Fibroblast of the conjunctiva (primary cell): Measurements from ENCODE around the gene CPA1.

Experiments
- DNase-seq: peaks from one replicate; pipeline ENCODE4 v3.0.0-alpha.2; 2010; ENCODE audit warnings: low read depth

The CPA1 gene

DNA sequence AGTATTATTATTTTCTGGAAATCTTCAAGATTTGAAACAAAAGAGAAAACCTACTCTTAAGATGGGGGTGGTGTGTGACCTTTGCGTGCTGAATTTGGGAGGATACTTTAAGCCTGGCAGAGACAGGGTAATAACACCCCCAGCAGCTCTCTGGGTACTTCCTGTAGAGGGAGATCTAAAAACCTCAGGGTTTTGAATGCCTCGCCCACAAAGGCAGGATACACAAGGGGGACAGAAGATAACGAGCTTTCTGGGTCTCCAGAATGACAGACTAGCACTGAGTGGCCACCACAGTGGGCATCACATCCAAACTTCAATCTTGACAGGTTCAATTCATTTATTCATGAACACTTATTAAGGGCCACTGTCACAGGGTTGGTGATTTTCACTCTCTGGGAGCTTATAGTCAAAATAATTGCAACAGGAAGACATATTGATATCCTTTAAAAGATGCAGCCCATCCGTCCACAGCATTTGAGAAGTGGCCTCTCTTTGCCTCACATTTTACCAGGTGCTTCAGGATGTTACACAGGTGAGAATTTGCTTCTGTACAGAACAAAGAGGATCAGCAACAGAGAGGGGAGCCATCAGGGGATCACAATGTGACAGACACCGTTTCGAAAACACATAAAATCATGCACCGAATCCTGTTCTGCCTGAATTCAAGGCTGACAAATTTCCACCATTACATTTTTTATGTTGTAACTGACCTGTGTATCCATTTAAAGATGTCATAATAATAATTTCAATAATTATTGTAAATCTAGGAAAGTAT, 14.3 kb downstream of the CPA1 start:
- no peak for DNase-seq

GRCh38 chr7:130395421-130395820, 15.1 kb downstream of the CPA1 start:
- no peak for DNase-seq

DNA sequence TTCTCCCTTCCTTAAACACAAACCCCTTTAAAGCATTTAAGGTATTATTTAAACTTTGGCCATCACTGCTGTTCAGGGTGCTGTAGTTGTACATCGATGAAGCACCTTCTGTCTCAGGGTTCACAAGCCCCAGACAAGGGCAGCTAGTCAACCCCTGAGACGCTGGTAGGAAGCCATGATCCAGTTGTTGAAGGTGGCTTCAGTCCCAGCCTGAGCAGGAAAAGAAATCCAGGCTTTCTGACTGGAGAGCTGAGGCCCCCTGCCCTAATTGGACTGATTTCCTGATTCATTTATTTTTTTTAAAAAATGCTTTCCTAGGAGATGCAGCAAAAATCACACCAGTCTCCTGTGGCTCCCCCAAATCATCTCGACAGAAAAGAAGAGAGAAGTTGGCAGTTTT, 15.8 kb downstream of the CPA1 start:
- no peak for DNase-seq

DNA sequence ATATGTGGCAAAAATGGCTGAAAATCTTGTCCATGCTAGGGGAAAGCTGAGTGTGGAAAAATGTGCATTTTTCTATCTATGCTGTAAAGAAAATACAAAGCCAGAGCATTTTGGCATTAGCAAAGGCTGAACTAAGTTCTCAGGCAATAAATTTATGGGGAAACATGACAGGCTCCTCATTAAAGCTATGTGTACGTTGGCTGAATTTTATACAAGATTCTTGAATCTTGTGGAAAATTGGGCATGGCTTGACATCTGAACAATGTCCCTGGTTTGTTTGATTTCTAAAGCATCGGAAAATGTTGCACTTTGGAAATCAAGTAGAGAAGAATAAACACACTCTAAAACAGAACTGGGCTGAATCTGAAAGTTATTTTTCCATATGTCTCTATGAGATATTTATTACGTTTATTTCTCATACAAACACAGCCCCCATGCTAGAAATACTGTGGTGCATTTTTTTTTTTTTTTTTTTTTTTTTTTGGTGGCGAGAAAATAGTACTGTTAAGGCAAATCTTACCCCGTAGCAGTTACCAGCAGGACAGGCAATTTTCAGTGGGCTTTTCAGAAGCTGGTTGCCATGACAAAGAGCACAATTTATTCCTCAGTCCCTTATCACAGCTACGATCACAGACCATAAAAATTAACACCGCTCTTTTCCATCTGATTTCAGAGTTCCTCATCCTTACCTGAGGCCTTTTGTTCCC, 16.9 kb downstream of the CPA1 start:
- DNase-seq = no peak

DNA sequence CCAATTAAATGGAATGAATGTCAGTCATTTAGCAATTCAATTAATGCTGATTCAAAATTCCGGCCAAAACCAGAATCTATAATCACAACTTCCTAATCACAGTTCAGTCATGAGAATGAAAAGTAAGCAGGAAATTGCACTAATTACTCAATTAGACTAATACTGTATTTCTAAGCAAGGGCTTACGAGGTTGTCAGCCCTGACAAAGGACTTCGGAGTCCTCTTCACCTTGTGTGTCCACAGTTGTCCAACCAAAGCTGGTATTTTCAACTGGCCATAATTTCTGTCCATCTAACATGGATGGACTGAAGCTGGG, 17.4 kb downstream of the CPA1 start:
- no peak for DNase-seq

GRCh38 chr7:130398526-130399090, 18.3 kb downstream of the CPA1 start:
- DNase-seq = no peak

DNA sequence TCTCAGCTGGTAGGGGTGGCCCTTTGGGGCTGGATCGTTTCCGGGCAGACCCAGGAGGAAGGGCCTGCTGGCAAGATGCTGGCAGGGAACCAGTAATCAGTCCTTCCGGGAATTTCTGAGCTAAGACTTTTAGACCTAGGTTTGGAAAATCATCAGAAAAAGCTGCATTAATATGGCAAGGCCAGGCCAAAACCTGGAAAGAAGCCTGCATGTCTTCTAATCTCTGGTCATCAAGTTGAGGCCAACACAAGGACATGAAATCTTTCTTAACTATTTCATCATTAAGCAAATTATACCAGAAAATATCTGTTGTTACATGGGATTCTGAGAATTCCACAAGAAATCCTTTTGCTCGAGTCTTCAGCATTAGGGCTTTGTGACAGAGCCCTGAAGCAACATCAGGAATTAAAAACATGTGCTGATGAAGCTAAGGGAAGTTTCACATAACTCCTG, 19.9 kb downstream of the CPA1 start:
- DNase-seq = peak; percentile 92

DNA sequence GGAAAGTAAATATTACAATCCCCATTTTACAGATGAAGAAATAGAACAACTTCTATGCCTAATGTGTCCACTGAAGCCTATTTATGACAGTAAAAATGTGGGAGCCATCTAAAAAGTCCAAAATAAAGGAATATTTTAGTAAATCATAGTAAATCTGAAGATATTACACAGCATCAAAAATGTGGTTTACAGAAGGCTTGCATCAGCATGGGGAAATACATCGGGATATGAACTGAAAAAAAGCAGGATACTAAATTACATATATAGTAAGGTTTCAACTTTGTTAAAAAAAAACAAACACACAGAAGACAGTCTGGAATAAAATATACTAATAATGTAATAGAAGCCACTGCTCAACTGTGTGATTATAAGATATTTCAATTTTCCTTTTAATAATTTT, 20.8 kb downstream of the CPA1 start:
- no peak for DNase-seq

GRCh38 chr7:130401578-130401977, 21.3 kb downstream of the CPA1 start:
- peak; percentile 47 for DNase-seq

DNA sequence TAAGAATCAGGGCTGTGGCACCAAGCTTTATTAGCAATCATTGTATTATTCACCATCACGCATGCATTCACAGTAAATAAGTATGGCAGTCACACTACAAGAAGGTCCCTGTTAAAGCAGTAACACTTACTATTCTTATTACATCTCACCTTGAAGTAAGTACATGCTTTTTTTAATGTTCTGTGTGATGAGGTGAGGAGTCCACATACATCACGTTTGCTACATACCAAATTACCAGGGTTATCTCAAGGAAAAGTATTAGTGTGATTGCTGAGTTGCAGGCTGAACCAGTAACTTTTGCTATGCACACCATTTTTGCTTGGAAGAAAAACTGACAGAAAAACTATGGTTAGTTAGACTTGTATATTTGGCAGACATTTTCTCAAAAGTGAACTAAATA, 24.7 kb downstream of the CPA1 start:
- DNase-seq = no peak

GRCh38 chr7:130409067-130409711, 28.9 kb downstream of the CPA1 start:
- DNase-seq = no peak

DNA sequence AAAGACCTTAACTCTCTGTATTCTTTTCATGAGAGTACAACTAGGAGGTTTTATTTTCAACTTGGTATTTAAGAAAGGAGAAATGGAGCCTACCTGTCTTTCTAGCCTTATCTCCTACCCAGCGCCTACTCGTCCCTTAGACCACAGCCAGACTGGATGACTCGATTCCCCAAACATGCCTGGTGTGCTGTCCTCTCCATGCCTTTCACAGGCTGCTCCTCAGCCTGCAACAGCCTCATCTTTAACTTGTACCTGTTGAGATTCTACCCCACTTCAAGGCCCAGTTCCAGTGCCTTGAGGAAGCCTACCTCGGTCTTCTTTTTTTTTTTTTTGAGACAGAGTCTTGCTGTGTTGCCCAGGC, 29.4 kb downstream of the CPA1 start:
- no peak for DNase-seq

GRCh38 chr7:130410868-130411541, 30.7 kb downstream of the CPA1 start:
- DNase-seq = no peak

GRCh38 chr7:130413201-130413600, 32.9 kb downstream of the CPA1 start:
- no peak for DNase-seq

DNA sequence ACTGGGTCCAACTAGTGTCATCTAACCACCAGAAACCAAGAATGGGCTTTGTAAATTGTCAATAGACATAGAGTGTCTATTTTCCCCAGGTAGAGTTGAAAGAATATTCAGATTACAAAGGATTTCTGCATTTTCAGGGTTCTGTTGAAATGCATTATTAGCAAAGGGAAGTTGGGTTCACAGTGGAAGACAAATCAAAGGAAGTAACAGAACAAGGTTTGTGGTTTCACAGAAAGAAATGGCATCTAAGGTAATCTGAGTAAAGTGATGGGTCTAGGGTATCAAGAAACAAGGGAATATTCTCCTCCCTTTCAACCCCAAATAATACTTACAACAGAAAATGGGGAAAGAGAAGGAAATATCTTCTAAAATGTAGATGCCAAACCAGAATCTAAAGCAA, 34.7 kb downstream of the CPA1 start:
- DNase-seq = no peak

DNA sequence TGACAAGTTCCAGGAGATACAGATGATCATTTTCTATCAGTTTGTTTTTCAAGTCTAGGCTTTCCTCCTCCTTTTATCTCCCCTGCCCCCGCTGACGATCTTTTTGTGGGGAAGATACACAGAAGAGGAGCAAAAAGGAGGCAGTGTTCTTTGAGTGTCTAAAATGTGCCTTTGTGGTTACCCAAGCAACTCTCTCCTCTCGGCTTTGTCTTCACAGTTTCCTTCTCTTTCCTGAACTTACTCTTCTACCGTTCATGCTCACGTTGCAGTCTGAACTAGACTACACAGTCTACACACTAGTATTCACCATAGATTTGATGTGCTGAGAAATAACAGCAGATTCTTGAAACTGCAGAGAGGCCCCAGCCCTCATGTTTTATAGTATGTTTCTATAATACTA, 36.9 kb downstream of the CPA1 start:
- DNase-seq = no peak

DNA sequence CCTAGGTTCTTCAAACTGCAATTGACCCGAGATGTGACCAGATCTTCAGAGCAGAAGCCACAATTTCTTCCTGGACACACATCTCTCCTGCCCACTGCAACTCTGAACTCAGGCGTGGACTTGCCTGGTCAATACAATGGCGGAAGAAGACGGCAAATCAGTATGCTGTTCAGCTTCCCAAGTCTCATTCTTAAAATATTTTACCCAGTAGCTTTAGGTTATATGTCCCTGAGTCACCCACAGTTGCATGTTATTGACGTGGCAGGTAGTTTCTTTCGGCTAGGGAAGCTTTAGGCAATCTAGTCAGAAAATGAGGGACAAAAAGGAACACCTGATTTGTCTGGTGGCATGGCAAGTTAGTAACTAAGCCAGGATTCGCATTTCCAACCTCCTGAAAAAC, 38.0 kb downstream of the CPA1 start:
- no peak for DNase-seq

- no peak for DNase-seq
These were observed 39.4 kb downstream of the CPA1 start for GRCh38 chr7:130419658-130420057.

DNA sequence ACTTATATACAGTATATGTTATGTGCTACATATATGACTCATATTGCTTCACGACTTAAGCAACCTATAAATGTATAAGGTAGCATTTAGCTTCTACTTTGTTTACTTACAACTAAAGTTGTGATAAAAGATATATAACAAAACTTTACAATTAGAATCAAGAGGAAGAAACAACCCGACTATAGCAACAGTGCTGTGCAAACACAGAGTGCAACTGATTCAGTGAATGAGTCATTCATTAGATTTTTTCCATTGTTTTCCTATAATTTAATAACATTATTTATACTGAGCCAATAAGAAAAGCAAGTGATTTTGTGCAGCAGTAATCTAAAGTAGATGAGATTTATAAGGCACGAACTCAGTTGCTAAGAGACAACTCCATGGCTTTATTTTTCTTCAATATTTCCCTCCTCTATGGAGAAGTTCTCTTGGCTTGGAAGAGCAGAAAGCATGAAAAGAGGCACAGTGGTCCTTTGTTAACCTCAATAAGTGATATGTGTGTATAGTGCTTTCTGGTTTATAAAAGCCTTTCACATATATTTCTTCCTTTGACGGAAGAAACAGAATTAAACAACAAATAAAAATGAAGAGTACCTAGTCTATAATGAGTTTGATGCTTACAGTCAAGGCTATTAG, 40.8 kb downstream of the CPA1 start:
- DNase-seq = peak; percentile 49

- peak; percentile 48 for DNase-seq
These were observed 41.4 kb downstream of the CPA1 start for GRCh38 chr7:130421684-130422083.

- DNase-seq = no peak
These were observed 43.3 kb downstream of the CPA1 start for GRCh38 chr7:130423501-130424037.

DNA sequence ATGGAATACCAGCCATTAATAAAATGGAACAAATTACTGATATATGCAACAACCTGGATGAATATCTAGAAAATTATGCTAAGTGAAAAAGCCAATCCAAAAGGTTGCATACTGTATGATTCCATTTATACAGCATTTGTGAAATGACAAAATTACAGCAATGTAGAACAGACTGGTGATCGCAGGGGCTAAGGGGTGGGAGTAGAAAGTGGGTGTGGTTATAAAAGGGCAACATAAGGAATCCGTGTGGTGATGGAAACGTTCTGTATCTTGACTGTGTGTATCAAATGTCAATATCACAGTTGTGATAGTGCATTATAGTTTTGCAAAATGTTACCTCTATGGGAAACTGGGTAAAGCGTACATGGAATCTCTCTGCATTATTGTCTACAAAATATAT, 45.5 kb downstream of the CPA1 start:
- DNase-seq = no peak
